Nephron (organoid): ENCODE results near the gene CRIP2.

Experiments used
- H3K27ac Mint-ChIP-seq, 3 experiments: 2 replicates each; pipeline ENCODE4 v1.8.0; 2020; ENCODE audit warnings: mixed read lengths in 3 of 3, mild to moderate bottlenecking in 2 of 3, moderate library complexity in 1 of 3
- H3K27me3 Mint-ChIP-seq: 2 replicates; pipeline ENCODE4 v1.8.0; 2021; ENCODE audit warnings: low read depth, mild to moderate bottlenecking, moderate library complexity, mixed read lengths
- H3K36me3 Mint-ChIP-seq: 2 replicates; pipeline ENCODE4 v1.8.0; 2020; ENCODE audit warnings: low read depth, mixed read lengths
- H3K4me1 Mint-ChIP-seq: 2 replicates; pipeline ENCODE4 v1.8.0; 2020; ENCODE audit warnings: mixed read lengths
- H3K4me3 Mint-ChIP-seq, 3 experiments: 2 replicates each; pipeline ENCODE4 v1.8.0; 2020; ENCODE audit warnings: mild to moderate bottlenecking in 3 of 3, mixed read lengths in 3 of 3, moderate library complexity in 2 of 3
- H3K9me3 Mint-ChIP-seq: 2 replicates; pipeline ENCODE4 v1.8.0; 2020; ENCODE audit warnings: mixed read lengths
- CTCF ChIP-seq, 3 experiments: fragments of 200-600 bp; sonication (generic); IDR thresholded peaks; one replicate each; pipeline ENCODE4 v1.5.0; 2021; ENCODE audit warnings: antibody characterized with exemption in 3 of 3; ENCODE audit not compliant: unreplicated experiment in 3 of 3

Gene CRIP2

GRCh38 chr14:105436402-105436801 is 38.2 kb upstream of the CRIP2 start:
- Mint-ChIP-seq H3K36me3 (peaks cover 28% of the 10 kb centered on the region), H3K27ac (no peak overlapping the region), H3K9me3 (peaks cover 7% of the 10 kb centered on the region), H3K27me3 (no peaks in the 10 kb centered on the region), H3K4me3 (no peak overlapping the region), H3K4me1 (peaks cover 3% of the 10 kb centered on the region)
- no peak for TF ChIP-seq CTCF (IDR thresholded peaks at IDR 0.05; ENCODE audit: unreplicated experiment in 3 of 3)

GRCh38 chr14:105436891-105437722 is 37.5 kb upstream of the CRIP2 start:
- Mint-ChIP-seq H3K4me3 (no peak overlapping the region), H3K27ac (no peak overlapping the region), H3K9me3 (peaks cover 7% of the 10 kb centered on the region), H3K36me3 (peaks cover 29% of the 10 kb centered on the region), H3K27me3 (no peaks in the 10 kb centered on the region), H3K4me1 (peaks cover 3% of the 10 kb centered on the region)
- no peak for TF ChIP-seq CTCF (IDR thresholded peaks at IDR 0.05; ENCODE audit: unreplicated experiment in 3 of 3)

GRCh38 chr14:105437723-105438500 is 36.7 kb upstream of the CRIP2 start:
- Mint-ChIP-seq H3K9me3 (peaks cover 7% of the 10 kb centered on the region), H3K27me3 (no peaks in the 10 kb centered on the region), H3K27ac (no peak overlapping the region), H3K4me1 (peaks cover 3% of the 10 kb centered on the region), H3K4me3 (no peak overlapping the region), H3K36me3 (peaks cover 31% of the 10 kb centered on the region)
- no peak for TF ChIP-seq CTCF (IDR thresholded peaks at IDR 0.05; ENCODE audit: unreplicated experiment in 3 of 3)

- H3K27ac Mint-ChIP-seq: no peak overlapping the region
- peaks cover 7% of the 10 kb centered on the region for H3K9me3 Mint-ChIP-seq
- H3K4me3 Mint-ChIP-seq: no peak overlapping the region
- H3K27me3 Mint-ChIP-seq: no peaks in the 10 kb centered on the region
- TF ChIP-seq CTCF (IDR thresholded peaks at IDR 0.05; ENCODE audit: unreplicated experiment in 3 of 3): no peak
- peaks cover 31% of the 10 kb centered on the region for H3K36me3 Mint-ChIP-seq
- peaks cover 3% of the 10 kb centered on the region for H3K4me1 Mint-ChIP-seq
Measured at GRCh38 chr14:105439179-105439578, 35.4 kb upstream of the CRIP2 start.

GRCh38 chr14:105439710-105440553 is 34.7 kb upstream of the CRIP2 start:
- peaks cover 27% of the 10 kb centered on the region for H3K36me3 Mint-ChIP-seq
- H3K27me3 Mint-ChIP-seq: no peaks in the 10 kb centered on the region
- H3K9me3 Mint-ChIP-seq: peaks cover 7% of the 10 kb centered on the region
- H3K27ac Mint-ChIP-seq: no peak overlapping the region
- peaks cover 3% of the 10 kb centered on the region for H3K4me1 Mint-ChIP-seq
- H3K4me3 Mint-ChIP-seq: no peak overlapping the region
- TF ChIP-seq CTCF (IDR thresholded peaks at IDR 0.05; ENCODE audit: unreplicated experiment in 3 of 3): no peak
